Fibroblast of lung (primary cell): Measurements from ENCODE around the gene FHAD1. TPM values are rescaled to one million over a fixed set of nuclear protein-coding genes. Genes with fewer than 3 reads are reported as not detected.

Source experiments
- DNase-seq, 2 donors: peaks; one replicate each; pipeline versions ENCODE4 v3.0.0 to v3.0.0-alpha.2; 2010; ENCODE audit warnings: low read depth in 2 of 2
- H2AFZ ChIP-seq: 2 replicates; pipeline ENCODE4 v1.5.1; 2012; ENCODE audit warnings: low read length, control low read depth, inconsistent platforms
- H3K27ac ChIP-seq: 2 replicates; pipeline ENCODE4 v1.5.1; 2011; ENCODE audit warnings: low read length, control low read depth; ENCODE audit not compliant: insufficient read depth
- H3K27me3 ChIP-seq: 2 replicates; pipeline ENCODE4 v1.5.1; 2011; ENCODE audit warnings: mild to moderate bottlenecking, low read length; ENCODE audit not compliant: control insufficient read depth, insufficient read depth
- H3K36me3 ChIP-seq: 2 replicates; pipeline ENCODE4 v1.5.1; 2011; ENCODE audit warnings: low read length; ENCODE audit not compliant: control insufficient read depth, insufficient read depth
- H3K4me1 ChIP-seq: 2 replicates; pipeline ENCODE4 v1.5.1; 2011; ENCODE audit warnings: low read length; ENCODE audit not compliant: control insufficient read depth, insufficient read depth; ENCODE audit errors: extremely low read depth
- H3K4me2 ChIP-seq: 2 replicates; pipeline ENCODE4 v1.5.1; 2011; ENCODE audit warnings: low read length, control low read depth; ENCODE audit not compliant: insufficient read depth; ENCODE audit errors: extremely low read depth
- H3K4me3 ChIP-seq, 4 experiments: fragments of 200-600 bp in 1 of 4; sonication (generic) in 1 of 4; replicated peaks in 1 of 4; 2 replicates each; pipeline ENCODE4 v1.5.1; 2011 to 2016; ENCODE audit warnings: low read length in 4 of 4, low read depth in 3 of 4, mild to moderate bottlenecking in 3 of 4, control low read depth in 2 of 4, inconsistent platforms in 1 of 4, mixed read lengths in 1 of 4; ENCODE audit not compliant: insufficient read depth in 1 of 4; ENCODE audit errors: control extremely low read depth in 1 of 4
- H3K79me2 ChIP-seq: 2 replicates; pipeline ENCODE4 v1.5.1; 2012; ENCODE audit warnings: mild to moderate bottlenecking, low read length, inconsistent platforms; ENCODE audit not compliant: control insufficient read depth, insufficient read depth
- H3K9ac ChIP-seq: 2 replicates; pipeline ENCODE4 v1.5.1; 2011; ENCODE audit warnings: mild to moderate bottlenecking, low read length, control low read depth; ENCODE audit not compliant: insufficient read depth
- H3K9me3 ChIP-seq: 2 replicates; pipeline ENCODE4 v1.5.1; 2012; ENCODE audit warnings: low read depth, low read length; ENCODE audit not compliant: control insufficient read depth, insufficient read depth
- H4K20me1 ChIP-seq: 2 replicates; pipeline ENCODE4 v1.5.1; 2011; ENCODE audit warnings: low read length; ENCODE audit not compliant: control insufficient read depth, insufficient read depth; ENCODE audit errors: extremely low read depth
- CTCF ChIP-seq, 2 donors: IDR thresholded peaks in 1 of 2; conservative IDR thresholded peaks in 1 of 2; 1 replicate in 1 of 2; 2 replicates in 1 of 2; pipeline ENCODE4 v1.5.1; 2011 to 2012; ENCODE audit warnings: low read length in 2 of 2, control low read depth in 1 of 2, inconsistent platforms in 1 of 2, low read depth in 1 of 2, mild to moderate bottlenecking in 1 of 2
- EZH2 ChIP-seq: IDR thresholded peaks from 2 replicates; pipeline ENCODE4 v1.5.1; 2012; ENCODE audit warnings: low read length, control low read depth, mild to moderate bottlenecking; ENCODE audit errors: missing control alignments
- polyA plus RNA-seq, 2 donors: library from polyadenylated mRNA; depleted of rRNA in 1 of 2; stranded (reverse) in 1 of 2; unstranded in 1 of 2; fragments of >200 nt; gene quantifications; 2 replicates each; pipeline ENCODE4 v1.2.1, GENCODE V29; 2011 to 2012; ENCODE audit warnings: missing spikeins in 1 of 2
- total RNA-seq: library from RNA; depleted of rRNA; stranded (reverse); fragments of >200 nt; gene quantifications from 2 replicates; pipeline ENCODE4 v1.2.1, GENCODE V29; 2014

Gene FHAD1
- total and polyA plus RNA-seq, 2 donors (not counting 1 experiment from before 2014, with no cell fraction given): 0.09 to 0.66 TPM

GRCh38 chr1:15390667-15391066 is 143.6 kb downstream of the FHAD1 start:
- Histone ChIP-seq H3K79me2 (no peaks in the 10 kb centered on the region), H3K9me3 (no peaks in the 10 kb centered on the region), H3K36me3 (no peaks in the 10 kb centered on the region), H3K27me3 (no peaks in the 10 kb centered on the region), H4K20me1 (no peaks in the 10 kb centered on the region), H3K4me1 (peaks cover 3% of the 10 kb centered on the region), H2AFZ (no peak overlapping the region), H3K27ac (no peak overlapping the region), H3K4me3 (no peak overlapping the region), H3K9ac (no peak overlapping the region), H3K4me2 (no peak overlapping the region)
- TF ChIP-seq CTCF (conservative IDR thresholded peaks at IDR 0.05 in 1 of 2, IDR thresholded peaks at IDR 0.05 in 1 of 2; ENCODE audit: low read depth in 1 of 2, low read length in 2 of 2) (no peak), EZH2 (no peak)
- no peak for DNase-seq

GRCh38 chr1:15391366-15391765 is 144.3 kb downstream of the FHAD1 start:
- Histone ChIP-seq H3K9me3 (no peaks in the 10 kb centered on the region), H3K4me1 (peaks cover 2% of the 10 kb centered on the region), H3K9ac (no peak overlapping the region), H3K27ac (no peak overlapping the region), H2AFZ (no peak overlapping the region), H3K36me3 (no peaks in the 10 kb centered on the region), H3K27me3 (no peaks in the 10 kb centered on the region), H3K79me2 (no peaks in the 10 kb centered on the region), H3K4me3 (no peak overlapping the region), H3K4me2 (no peak overlapping the region), H4K20me1 (no peaks in the 10 kb centered on the region)
- no peak for TF ChIP-seq CTCF (conservative IDR thresholded peaks at IDR 0.05 in 1 of 2, IDR thresholded peaks at IDR 0.05 in 1 of 2; ENCODE audit: low read depth in 1 of 2, low read length in 2 of 2)
- no peak for TF ChIP-seq EZH2
- DNase-seq: no peak

- H3K9me3 ChIP-seq: no peaks in the 10 kb centered on the region
- no peaks in the 10 kb centered on the region for H3K79me2 ChIP-seq
- no peak for DNase-seq
- H2AFZ ChIP-seq: no peak overlapping the region
- H3K4me1 ChIP-seq: no peaks in the 10 kb centered on the region
- H3K4me3 ChIP-seq: no peak overlapping the region
- no peaks in the 10 kb centered on the region for H3K27me3 ChIP-seq
- H3K4me2 ChIP-seq: no peak overlapping the region
- H3K9ac ChIP-seq: no peak overlapping the region
- H3K27ac ChIP-seq: no peak overlapping the region
- no peaks in the 10 kb centered on the region for H4K20me1 ChIP-seq
- TF ChIP-seq EZH2 (no peak), CTCF (conservative IDR thresholded peaks at IDR 0.05 in 1 of 2, IDR thresholded peaks at IDR 0.05 in 1 of 2; ENCODE audit: low read depth in 1 of 2, low read length in 2 of 2) (no peak)
- H3K36me3 ChIP-seq: no peaks in the 10 kb centered on the region
These were observed 146.6 kb downstream of the FHAD1 start for GRCh38 chr1:15393475-15394257.
